GM18861 (cell line): ENCODE data around the gene IL3.

Source experiments
- ATAC-seq: cut with Tn5 transposase; IDR thresholded peaks from one replicate; pipeline ENCODE4 v1.9.1; 2021; ENCODE audit not compliant: unreplicated experiment

The IL3 gene

DNA sequence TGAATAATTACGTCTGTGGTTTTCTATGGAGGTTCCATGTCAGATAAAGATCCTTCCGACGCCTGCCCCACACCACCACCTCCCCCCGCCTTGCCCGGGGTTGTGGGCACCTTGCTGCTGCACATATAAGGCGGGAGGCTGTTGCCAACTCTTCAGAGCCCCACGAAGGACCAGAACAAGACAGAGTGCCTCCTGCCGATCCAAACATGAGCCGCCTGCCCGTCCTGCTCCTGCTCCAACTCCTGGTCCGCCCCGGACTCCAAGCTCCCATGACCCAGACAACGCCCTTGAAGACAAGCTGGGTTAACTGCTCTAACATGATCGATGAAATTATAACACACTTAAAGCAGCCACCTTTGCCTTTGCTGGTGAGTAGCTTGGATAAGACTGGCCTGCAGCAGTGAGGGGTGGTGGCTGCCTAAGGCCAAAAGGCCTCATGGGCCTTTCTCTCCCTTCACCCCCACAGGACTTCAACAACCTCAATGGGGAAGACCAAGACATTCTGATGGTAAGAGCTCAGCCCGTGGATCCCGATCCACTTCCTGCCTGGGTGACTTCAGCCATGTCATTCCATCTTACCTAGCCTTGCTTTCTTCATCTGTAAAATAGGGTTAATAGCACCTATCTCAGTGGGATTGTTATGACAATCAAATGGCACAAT is at the start of gene IL3:
Gene IL3, plus strand, starts transcription at position 155 of the 661 bp plus-strand sequence. Its CDS starts 52 bp downstream, at position 207.
- ATAC-seq: no peak

DNA sequence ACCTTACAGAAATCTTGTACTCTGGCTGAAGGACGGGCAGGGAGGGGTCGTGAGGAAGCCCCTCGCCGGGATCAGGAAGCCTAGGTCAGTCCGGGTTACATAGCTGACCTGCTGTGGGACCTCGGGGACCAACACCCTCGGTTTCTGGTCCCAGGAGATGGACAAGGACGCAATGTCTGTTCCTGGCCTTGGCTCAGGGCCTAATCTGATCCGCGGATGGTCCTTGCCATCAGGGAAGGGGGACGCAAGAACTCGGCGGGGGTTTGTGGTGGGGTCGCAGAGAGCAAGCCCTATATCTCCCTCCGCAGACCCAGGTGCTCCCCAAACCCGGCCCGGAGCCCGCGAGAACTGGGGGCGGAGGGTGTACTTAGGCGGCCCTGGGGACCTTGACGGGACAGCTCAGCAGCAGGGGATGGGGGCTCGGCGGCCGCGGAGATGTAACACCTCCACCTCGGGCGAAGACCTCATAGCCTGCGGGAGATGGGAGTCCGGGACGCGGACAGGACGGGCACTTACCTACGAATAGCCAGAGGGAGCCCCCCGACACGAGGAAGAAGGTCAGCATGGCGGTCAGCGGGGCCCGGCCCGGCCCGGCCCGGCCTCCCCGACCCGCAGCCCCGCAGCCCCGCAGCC is 49.4 kb upstream of the IL3 start:
- no peak for ATAC-seq

GRCh38 chr5:132011622-132012343 is 48.7 kb upstream of the IL3 start, which contains the start of gene ACSL6:
Gene ACSL6 (minus strand): TSS chr5:132011658. CDS start chr5:132011553, 105 bp downstream.
- ATAC-seq: no peak

- no peak for ATAC-seq
Observed at GRCh38 chr5:132012371-132013005, 48.0 kb upstream of the IL3 start.

- no peak for ATAC-seq
Observed at GRCh38 chr5:132013006-132013689, 47.3 kb upstream of the IL3 start.

DNA sequence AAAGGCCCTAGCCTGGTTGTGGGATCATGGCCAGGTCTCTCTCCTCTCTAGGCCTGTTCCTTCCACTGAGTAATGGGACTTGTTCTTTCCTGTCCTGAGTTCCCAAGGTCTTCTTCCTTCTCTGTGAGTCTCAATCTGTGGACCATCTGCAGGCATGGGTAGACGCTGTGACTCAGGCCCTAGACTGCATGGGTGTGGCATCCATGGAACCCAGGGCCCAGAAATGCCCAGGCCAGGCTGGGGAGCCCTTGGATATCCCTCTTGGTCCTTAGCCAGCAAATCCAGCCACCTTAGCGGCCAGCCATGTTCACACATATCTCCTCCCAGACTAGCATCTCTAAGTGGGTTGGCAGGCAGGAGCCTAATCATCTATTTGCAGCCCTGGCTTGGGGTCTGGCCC is 46.7 kb upstream of the IL3 start:
- no peak for ATAC-seq

- ATAC-seq: no peak
Observed at GRCh38 chr5:132016721-132017250, 43.7 kb upstream of the IL3 start.

GRCh38 chr5:132017316-132017715 is 43.1 kb upstream of the IL3 start:
- no peak for ATAC-seq

- no peak for ATAC-seq
Observed at GRCh38 chr5:132017738-132018625, 42.5 kb upstream of the IL3 start.

- ATAC-seq: no peak
Observed at GRCh38 chr5:132019337-132019736, 41.1 kb upstream of the IL3 start.

GRCh38 chr5:132019857-132020555 is 40.4 kb upstream of the IL3 start:
- ATAC-seq: peak; percentile 99

GRCh38 chr5:132020568-132021339 is 39.7 kb upstream of the IL3 start:
- ATAC-seq: no peak

DNA sequence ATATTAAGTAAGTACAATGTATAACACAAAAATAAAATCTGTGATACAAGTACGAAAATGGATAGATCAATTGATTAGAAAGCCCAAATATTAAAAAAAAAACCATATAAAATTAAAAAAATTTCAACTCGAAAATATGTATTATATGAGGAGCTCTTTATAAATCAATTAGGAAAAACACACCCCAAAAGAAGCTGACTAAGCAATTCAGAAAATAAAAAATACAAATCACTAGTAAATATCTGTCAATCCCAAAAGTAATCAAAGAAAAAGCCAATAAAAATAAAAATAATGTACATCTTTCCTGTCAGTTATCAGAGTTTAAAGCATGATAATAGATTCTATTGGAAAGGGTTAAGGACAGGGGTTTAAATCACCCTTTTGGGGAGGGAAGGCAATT is 38.8 kb upstream of the IL3 start:
- ATAC-seq: no peak

GRCh38 chr5:132022737-132023136 is 37.7 kb upstream of the IL3 start:
- ATAC-seq: no peak

DNA sequence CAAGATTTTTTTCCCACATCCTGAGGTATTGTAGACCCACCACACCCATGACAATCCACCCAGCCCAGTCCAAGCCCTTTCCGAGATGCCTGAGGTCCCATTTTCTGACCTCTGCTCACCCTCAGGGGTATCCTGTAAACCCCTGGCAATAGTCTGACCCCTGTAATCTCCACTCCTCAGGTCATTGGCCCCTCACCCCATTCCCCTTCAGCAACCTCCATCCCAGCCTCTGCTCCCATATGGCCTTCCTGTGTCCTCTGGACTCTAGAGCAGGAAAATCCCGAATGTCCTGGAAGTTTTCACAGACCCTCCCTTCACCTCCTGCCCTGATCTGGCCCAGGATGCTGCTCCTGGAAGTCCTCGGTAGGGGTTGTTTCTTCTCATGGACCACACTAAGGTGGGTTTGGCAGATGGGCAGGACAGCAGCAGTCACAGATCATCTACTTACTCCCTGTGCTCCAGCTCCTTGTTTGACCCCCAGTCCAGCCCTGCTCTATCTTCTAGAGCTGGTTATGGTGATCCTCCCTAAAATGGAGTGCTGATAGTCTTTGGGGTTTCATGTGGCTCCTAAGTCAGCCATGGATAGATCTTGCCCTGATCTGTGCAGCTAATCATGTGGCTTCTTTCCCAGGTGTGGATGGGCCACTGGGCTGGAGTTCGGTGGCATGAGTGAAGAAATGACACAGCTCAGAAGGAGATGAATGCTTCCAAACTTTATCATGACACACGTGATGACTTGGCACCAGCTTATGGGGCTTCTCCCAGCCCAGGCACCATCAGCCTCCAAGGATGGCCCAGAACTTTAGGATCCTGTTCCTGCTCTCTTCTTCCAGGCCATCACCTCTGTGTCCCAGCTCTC is 37.0 kb upstream of the IL3 start:
- ATAC-seq: no peak

- ATAC-seq: no peak
Observed at GRCh38 chr5:132024117-132024435, 36.4 kb upstream of the IL3 start.

DNA sequence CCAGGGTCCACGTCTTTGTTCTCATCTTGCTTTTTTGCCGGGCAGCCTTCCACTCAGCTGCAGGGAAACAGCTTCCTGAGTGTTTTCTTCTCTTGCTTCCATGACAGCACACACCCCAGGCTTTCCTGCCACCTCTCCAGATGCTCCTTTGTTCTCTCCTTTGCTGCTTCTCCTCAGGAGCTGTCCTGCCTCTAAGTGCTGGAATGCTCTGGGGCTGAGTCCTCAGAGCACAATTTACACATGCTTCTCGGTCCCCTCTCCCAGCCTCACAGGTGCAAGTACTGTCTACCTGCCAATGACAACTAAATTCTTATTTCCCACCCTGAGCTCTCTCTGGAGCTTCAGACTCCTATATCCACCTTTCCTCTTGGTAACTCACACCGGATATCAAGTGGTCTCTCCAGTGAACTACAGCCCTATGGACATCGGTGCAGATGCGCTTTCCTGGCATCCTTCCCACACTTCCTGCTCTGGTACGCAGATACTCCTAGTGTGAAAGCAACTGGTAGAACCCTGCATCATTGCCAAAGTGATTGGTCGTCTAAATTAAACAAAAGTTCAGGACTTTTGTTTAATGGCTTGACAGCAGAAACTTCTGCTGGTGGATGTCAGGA is 35.6 kb upstream of the IL3 start:
- ATAC-seq: no peak
